KMS-11 (cell line): Measurements from ENCODE around the gene RASAL2.

Experiments used
- H2AFZ ChIP-seq: fragments of 200-600 bp; sonication (generic); 2 replicates; pipeline ENCODE4 v1.6.1; 2016; ENCODE audit warnings: antibody characterized with exemption, mixed run types, low read depth
- H3K27ac ChIP-seq: fragments of 200-600 bp; sonication (generic); 2 replicates; pipeline ENCODE4 v1.6.1; 2016; ENCODE audit warnings: mild to moderate bottlenecking, mixed run types
- H3K27me3 ChIP-seq: fragments of 200-600 bp; sonication (generic); 2 replicates; pipeline ENCODE4 v1.6.1; 2017; ENCODE audit warnings: mild to moderate bottlenecking, low read depth, mixed run types, moderate library complexity; ENCODE audit not compliant: insufficient read depth
- H3K36me3 ChIP-seq: fragments of 200-600 bp; sonication (generic); 2 replicates; pipeline ENCODE4 v1.6.1; 2017; ENCODE audit warnings: mild to moderate bottlenecking, mixed run types; ENCODE audit not compliant: insufficient read depth
- H3K4me1 ChIP-seq: fragments of 200-600 bp; sonication (generic); 2 replicates; pipeline ENCODE4 v1.6.1; 2016; ENCODE audit warnings: mild to moderate bottlenecking, low read depth, mixed run types; ENCODE audit not compliant: poor library complexity, severe bottlenecking
- H3K4me2 ChIP-seq: fragments of 200-600 bp; sonication (generic); 2 replicates; pipeline ENCODE4 v1.7.0; 2016; ENCODE audit warnings: mild to moderate bottlenecking, mixed run types
- H3K4me3 ChIP-seq: fragments of 200-600 bp; sonication (generic); IDR thresholded peaks from 2 replicates; pipeline ENCODE4 v1.6.1; 2017; ENCODE audit warnings: low read depth, low read length, mixed read lengths; ENCODE audit not compliant: insufficient read depth
- H3K79me2 ChIP-seq: fragments of 200-600 bp; sonication (generic); 2 replicates; pipeline ENCODE4 v1.6.1; 2016; ENCODE audit warnings: low read depth, mixed run types; ENCODE audit not compliant: insufficient read depth
- H3K9ac ChIP-seq: fragments of 200-600 bp; sonication (generic); 2 replicates; pipeline ENCODE4 v1.6.1; 2016; ENCODE audit warnings: mild to moderate bottlenecking, mixed run types
- H4K20me1 ChIP-seq: fragments of 200-600 bp; sonication (generic); 2 replicates; pipeline ENCODE4 v1.6.1; 2016; ENCODE audit warnings: mild to moderate bottlenecking, mixed run types; ENCODE audit not compliant: insufficient read depth
- TF ChIP-seq, protein P1 (sequence below): fragments of 200-600 bp; sonication (generic); conservative IDR thresholded peaks from 2 replicates; pipeline ENCODE4 v1.6.1; 2017; ENCODE audit warnings: low read depth, mild to moderate bottlenecking, antibody characterized with exemption, low read length, moderate library complexity, mixed read lengths

Gene RASAL2

DNA sequence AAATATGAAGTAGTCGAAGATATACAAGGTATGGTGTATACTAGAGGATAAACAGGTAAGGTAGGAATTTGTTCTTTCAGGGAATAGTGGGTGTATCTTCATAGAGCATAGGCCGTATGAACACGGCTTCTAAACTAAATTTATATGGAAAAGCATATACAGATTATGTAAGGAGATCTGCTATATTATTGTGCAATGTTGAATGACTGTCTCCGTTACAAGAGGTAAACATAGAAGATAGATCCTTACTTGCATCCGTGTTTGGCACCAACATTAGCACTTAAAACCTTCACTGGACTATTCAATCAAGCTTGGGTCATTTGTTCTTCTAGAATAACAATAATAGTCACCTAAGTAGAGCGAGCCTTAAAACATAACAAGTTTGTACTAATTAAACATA, 357.0 kb downstream of the RASAL2 start:
- no peaks in the 10 kb centered on the region for H4K20me1 ChIP-seq
- no peak overlapping the region for H3K4me3 ChIP-seq
- no peak overlapping the region for H3K9ac ChIP-seq
- no peaks in the 10 kb centered on the region for H3K36me3 ChIP-seq
- no peak overlapping the region for H2AFZ ChIP-seq
- H3K4me2 ChIP-seq = no peak overlapping the region
- no peaks in the 10 kb centered on the region for H3K27me3 ChIP-seq
- no peaks in the 10 kb centered on the region for H3K79me2 ChIP-seq
- H3K27ac ChIP-seq = no peak overlapping the region
- H3K4me1 ChIP-seq = no peaks in the 10 kb centered on the region
- TF ChIP-seq, protein P1, sequence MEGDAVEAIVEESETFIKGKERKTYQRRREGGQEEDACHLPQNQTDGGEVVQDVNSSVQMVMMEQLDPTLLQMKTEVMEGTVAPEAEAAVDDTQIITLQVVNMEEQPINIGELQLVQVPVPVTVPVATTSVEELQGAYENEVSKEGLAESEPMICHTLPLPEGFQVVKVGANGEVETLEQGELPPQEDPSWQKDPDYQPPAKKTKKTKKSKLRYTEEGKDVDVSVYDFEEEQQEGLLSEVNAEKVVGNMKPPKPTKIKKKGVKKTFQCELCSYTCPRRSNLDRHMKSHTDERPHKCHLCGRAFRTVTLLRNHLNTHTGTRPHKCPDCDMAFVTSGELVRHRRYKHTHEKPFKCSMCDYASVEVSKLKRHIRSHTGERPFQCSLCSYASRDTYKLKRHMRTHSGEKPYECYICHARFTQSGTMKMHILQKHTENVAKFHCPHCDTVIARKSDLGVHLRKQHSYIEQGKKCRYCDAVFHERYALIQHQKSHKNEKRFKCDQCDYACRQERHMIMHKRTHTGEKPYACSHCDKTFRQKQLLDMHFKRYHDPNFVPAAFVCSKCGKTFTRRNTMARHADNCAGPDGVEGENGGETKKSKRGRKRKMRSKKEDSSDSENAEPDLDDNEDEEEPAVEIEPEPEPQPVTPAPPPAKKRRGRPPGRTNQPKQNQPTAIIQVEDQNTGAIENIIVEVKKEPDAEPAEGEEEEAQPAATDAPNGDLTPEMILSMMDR = no peak

GRCh38 chr1:178451529-178451928, 357.6 kb downstream of the RASAL2 start:
- Histone ChIP-seq H3K79me2 (no peaks in the 10 kb centered on the region), H3K27ac (no peak overlapping the region), H2AFZ (no peak overlapping the region), H3K4me3 (no peak overlapping the region), H4K20me1 (no peaks in the 10 kb centered on the region), H3K27me3 (no peaks in the 10 kb centered on the region), H3K4me1 (no peaks in the 10 kb centered on the region), H3K9ac (no peak overlapping the region), H3K4me2 (no peak overlapping the region), H3K36me3 (no peaks in the 10 kb centered on the region)
- TF ChIP-seq, protein P1 = no peak

- TF ChIP-seq, protein P1 = no peak
- Histone ChIP-seq H3K4me2 (no peak overlapping the region), H3K27me3 (no peaks in the 10 kb centered on the region), H2AFZ (no peak overlapping the region), H3K9ac (no peak overlapping the region), H3K27ac (no peak overlapping the region), H3K4me1 (no peaks in the 10 kb centered on the region), H3K4me3 (no peak overlapping the region), H3K79me2 (no peaks in the 10 kb centered on the region), H4K20me1 (no peaks in the 10 kb centered on the region), H3K36me3 (no peaks in the 10 kb centered on the region)
These were observed 358.1 kb downstream of the RASAL2 start for GRCh38 chr1:178452013-178452412.

GRCh38 chr1:178456472-178456871, 362.6 kb downstream of the RASAL2 start:
- H3K4me1 ChIP-seq = no peaks in the 10 kb centered on the region
- H3K27ac ChIP-seq = no peak overlapping the region
- no peaks in the 10 kb centered on the region for H3K36me3 ChIP-seq
- no peaks in the 10 kb centered on the region for H4K20me1 ChIP-seq
- no peak overlapping the region for H2AFZ ChIP-seq
- H3K4me2 ChIP-seq = no peak overlapping the region
- TF ChIP-seq, protein P1 = no peak
- no peaks in the 10 kb centered on the region for H3K79me2 ChIP-seq
- H3K27me3 ChIP-seq = no peaks in the 10 kb centered on the region
- no peak overlapping the region for H3K9ac ChIP-seq
- H3K4me3 ChIP-seq = no peak overlapping the region

- no peak overlapping the region for H2AFZ ChIP-seq
- TF ChIP-seq, protein P1 = no peak
- no peak overlapping the region for H3K27ac ChIP-seq
- H3K4me3 ChIP-seq = no peak overlapping the region
- no peaks in the 10 kb centered on the region for H4K20me1 ChIP-seq
- H3K9ac ChIP-seq = no peak overlapping the region
- H3K27me3 ChIP-seq = no peaks in the 10 kb centered on the region
- no peak overlapping the region for H3K4me2 ChIP-seq
- no peaks in the 10 kb centered on the region for H3K4me1 ChIP-seq
- H3K79me2 ChIP-seq = no peaks in the 10 kb centered on the region
- no peaks in the 10 kb centered on the region for H3K36me3 ChIP-seq
These were observed 363.7 kb downstream of the RASAL2 start for GRCh38 chr1:178457651-178458050.
